ENCODE results near the gene PROSER2.

PROSER2 gene, protein sequence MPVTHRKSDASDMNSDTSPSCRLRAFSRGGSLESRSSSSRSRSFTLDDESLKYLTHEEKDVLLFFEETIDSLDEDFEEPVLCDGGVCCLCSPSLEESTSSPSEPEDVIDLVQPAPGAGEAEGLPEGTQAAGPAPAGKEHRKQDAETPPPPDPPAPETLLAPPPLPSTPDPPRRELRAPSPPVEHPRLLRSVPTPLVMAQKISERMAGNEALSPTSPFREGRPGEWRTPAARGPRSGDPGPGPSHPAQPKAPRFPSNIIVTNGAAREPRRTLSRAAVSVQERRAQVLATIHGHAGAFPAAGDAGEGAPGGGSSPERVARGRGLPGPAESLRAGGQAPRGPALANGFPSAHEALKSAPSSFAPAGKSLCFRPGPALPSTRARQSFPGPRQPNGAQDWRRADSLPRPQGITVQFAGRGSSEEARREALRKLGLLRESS

DNA sequence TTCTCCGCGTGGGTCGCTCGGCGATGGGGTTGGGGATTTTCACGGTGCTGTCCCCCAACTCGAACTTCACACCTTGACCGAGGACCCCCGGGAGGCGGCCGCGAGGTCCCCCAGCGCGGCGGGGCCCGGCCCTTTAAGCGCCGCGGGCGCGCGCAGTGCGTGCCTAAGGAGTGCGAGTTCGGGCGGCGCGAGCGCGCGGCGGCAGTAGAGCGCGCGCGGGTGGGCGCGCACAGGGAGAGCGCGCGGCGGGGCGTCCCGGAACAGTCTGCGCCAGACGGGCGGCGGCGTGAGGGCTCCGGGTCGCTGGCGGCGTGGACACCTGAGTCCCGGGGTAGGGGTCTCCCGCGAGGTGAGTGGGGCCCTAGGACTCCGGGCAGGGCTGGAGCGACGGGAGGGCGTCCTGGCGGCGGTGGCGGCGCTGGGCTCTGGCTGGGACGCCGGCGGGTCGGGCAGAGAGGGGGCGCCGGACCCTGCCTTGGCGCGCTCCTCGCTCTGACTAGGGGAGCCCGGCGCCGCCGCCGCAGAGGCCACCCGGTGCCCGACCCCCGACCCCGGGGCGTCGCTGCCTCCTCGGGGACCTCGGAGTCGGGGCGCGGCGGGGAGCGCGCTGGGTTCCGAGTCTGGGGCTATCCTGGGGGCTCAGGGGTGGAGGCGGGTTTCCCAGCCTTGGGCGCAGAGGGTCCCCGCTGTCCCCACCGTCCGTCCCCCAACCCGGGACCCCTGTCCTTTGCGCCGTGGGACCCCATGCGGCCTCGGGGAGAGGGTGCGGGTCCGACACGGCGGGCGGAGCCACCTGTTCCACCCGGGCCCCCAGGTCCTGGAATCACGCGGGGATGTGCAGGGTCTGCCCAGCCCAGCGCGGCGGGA lies at the start of gene PROSER2:
TSS of gene PROSER2 (plus strand) at position 235 of the 867 bp plus-strand sequence. CDS start 28,722 bp downstream, outside the sequence.
- peak in 2 of 3 experiments; percentile 22 to 51 for DNase-seq (ENCODE audit: low read depth in 3 of 3)

DNA sequence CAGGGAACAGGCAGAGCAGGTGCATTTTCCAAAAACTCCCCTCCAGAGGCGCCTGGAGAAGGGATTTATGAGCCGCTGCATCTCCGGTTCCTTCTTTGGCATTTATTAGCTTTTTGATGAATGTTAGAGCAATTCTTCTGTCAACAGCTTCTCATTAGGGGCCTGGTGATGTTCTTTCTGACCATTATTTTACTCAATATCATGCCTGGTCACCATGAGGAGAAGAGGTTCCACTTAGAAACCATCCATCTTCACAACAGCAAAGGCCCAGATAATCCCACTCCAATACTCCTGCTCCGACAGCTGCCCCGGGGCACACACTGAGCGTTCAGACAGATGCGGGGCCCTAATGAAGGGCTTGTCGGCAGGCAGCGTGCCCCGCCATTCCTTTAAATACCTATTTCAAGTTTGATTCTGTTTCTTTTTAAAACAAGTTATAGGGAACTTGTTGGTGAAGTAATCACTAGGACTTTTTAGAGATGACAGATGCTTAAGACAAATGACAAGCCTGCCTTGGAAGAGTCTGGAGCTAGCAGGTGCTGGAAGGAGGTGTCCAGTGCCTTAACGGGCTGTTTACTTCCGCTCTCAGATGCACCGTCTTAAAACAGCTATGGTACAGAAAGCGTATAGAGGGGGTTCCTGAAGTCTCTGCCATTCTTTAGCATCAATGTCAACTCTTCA lies 49.3 kb upstream of the PROSER2 start:
- no peak for DNase-seq (ENCODE audit: low read depth in 3 of 3)

- no peak for DNase-seq (ENCODE audit: low read depth in 3 of 3)
These were observed 47.7 kb upstream of the PROSER2 start for GRCh38 chr10:11775412-11775811.

- DNase-seq (ENCODE audit: low read depth in 3 of 3) = no peak
These were observed 47.1 kb upstream of the PROSER2 start for GRCh38 chr10:11776080-11776479.

DNA sequence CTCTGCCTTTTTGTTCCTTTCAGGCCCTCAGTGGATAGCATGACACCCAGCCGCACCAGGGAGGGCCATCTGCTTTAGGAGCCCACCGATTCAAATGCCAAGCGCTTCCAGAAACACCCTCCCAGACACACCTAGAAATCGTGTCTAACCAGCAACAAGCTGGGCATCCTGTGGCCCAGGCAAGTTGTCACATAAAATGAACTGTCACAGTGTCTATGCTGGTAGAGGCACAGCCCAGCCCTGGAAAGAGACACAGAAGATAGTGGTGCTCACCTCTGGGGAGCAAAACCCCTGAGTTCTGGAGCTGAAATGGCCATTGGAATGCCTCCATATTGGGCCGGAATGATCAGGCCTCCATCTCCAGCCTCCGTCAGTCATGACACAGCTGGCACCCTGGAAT lies 42.0 kb upstream of the PROSER2 start:
- DNase-seq (ENCODE audit: low read depth in 3 of 3) = no peak

- DNase-seq (ENCODE audit: low read depth in 3 of 3) = no peak
These were observed 40.2 kb upstream of the PROSER2 start for GRCh38 chr10:11782793-11783557.

DNA sequence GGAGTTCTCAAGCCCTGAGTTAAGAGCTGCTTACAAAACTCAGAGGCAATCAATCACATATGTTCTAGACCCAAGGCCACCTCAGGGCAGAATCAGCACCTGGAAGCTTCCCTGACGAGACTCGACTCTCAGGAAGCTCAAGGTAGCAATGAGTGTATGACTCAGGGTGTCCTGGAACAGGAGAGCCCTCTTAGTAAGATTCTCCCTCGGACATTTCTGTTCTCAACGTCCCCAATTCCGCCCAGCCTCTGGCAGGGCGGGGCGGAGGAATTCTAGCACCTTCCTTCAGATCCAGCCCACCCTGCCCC lies 39.6 kb upstream of the PROSER2 start:
- no peak for DNase-seq (ENCODE audit: low read depth in 3 of 3)

DNA sequence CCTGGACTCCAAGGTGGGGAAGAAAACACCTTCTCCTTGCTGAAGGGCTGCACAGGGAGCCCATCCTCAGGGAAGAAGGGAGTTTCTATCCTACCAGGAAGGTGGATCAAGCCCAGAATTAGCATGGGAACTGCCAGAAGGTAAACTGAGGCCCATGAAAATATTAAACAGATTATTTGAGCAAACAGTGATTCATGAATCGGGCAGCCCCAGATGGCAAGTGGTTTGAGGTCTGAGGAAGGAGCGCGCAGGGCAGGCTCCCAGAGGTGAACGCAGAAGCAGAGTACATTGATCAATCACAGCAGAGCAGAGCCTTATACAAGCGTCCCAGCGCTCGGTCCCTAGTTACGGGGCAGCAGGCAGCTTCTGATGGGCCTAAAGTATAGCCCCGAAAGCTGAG lies 35.8 kb upstream of the PROSER2 start:
- DNase-seq (ENCODE audit: low read depth in 3 of 3) = no peak

GRCh38 chr10:11787846-11788245 lies 35.3 kb upstream of the PROSER2 start:
- no peak for DNase-seq (ENCODE audit: low read depth in 3 of 3)

DNA sequence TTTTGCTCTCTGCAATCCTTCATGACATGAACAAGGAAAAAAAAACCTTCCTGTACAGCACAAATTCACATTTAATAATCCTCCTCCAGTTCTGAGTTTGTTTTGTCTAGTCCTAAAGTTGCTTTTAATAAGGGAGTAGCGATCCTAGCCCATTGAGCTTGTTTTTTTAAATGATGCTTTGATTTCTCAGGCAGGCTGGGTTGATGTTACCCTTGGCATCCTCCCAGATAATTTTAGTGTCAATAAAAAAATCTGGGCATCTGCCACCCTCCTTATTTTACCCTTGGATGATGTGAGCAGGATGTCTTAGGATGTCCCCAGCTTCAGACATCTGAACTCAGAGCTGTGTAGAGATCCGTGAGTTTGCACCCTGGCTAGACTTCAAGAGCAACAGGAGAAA lies 33.9 kb upstream of the PROSER2 start:
- DNase-seq (ENCODE audit: low read depth in 3 of 3) = no peak

GRCh38 chr10:11789956-11790355 lies 33.2 kb upstream of the PROSER2 start:
- DNase-seq (ENCODE audit: low read depth in 3 of 3) = no peak

DNA sequence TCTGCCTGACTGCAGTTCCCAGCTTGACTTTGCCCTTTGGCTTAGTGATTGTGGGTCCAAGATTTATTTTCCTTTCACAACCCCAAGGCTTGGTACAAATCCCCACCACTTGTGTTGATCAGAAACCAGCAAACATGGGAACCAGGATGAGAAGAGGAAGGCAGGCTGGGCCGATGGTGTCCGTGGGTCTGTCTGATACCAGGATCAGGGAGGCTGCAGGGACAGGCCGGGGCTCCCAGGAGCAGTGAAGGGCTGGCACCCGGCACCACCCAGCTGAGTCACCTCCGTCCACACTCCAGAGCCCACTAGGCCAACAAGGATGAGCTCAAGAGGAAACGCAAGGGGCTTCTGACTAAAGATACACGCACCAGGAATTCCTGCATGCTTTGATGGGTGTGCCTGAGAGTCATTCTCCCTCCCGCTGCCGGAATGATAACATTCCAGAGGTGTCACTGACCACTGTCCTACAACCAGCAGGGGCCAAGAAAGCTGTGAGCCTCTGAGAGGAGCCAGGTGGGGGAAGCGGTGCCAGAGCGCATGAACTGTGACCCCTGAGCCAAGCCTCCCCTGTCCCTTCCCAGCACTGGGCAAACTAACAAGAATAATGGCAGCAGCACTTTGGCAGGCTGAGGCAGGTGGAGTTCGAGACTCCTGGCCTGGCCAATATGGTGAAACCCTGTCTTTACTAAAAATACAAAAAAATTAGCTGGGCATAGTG lies 29.2 kb upstream of the PROSER2 start:
- DNase-seq (ENCODE audit: low read depth in 3 of 3) = no peak

DNA sequence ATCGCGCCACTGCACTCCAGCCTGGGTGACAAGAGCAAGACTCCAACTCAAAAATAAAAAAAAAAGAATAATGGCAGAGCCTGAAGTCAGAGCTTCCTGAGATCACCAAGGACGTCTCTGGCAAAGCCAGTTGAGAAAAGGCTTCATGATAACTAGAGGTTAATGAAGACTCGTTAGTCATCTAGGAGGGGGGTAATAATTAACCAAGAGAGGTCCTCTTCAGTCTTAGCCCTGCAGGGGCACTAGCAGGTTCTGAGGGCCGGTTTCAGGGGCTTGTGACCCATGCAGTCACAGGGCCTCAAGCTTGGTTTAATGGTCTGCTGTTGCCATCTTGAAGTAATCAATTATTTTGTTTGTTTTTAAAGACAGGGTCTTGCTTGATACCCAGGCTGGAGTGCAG lies 28.6 kb upstream of the PROSER2 start:
- no peak for DNase-seq (ENCODE audit: low read depth in 3 of 3)

GRCh38 chr10:11795101-11795920 lies 27.8 kb upstream of the PROSER2 start:
- DNase-seq (ENCODE audit: low read depth in 3 of 3) = no peak

DNA sequence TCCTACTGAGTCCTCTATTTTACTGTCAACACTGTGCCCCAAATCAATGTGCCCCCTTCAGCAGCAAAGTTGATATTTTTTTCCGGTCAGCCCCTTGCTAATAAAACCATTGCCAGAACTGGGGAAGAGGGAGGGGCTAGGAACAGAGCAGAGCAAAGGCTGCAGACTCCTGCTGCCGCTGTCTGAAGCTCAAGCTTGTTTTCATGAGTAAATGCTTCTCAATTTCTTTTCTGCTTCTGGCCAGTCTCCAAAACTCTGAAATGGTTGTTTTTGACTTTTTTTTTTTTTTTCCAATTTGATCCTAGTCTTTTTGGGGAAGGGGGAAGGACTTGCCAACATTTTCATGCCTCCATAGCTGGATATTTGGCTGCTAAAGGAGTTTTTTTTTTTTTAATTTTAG lies 26.7 kb upstream of the PROSER2 start:
- no peak for DNase-seq (ENCODE audit: low read depth in 3 of 3)

DNA sequence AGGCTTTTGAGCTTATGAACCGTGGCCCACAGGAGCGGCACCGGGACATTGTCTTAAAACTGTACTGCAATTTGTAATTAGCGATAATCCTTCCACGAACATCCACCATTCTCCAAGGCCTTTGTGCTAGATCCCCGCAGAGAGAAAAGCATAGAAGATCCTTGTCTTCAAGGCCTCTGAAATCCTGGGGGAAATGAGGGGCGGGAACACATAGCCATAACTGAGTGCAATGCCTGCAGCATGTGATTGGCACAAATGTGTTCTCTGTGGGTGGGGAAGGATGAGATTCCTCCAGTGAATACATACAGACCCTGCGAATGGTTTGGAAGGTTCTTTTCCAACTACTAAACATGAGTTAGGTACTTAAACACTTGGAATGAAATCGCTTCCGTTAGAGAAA lies 25.9 kb upstream of the PROSER2 start:
- DNase-seq (ENCODE audit: low read depth in 3 of 3) = no peak

DNA sequence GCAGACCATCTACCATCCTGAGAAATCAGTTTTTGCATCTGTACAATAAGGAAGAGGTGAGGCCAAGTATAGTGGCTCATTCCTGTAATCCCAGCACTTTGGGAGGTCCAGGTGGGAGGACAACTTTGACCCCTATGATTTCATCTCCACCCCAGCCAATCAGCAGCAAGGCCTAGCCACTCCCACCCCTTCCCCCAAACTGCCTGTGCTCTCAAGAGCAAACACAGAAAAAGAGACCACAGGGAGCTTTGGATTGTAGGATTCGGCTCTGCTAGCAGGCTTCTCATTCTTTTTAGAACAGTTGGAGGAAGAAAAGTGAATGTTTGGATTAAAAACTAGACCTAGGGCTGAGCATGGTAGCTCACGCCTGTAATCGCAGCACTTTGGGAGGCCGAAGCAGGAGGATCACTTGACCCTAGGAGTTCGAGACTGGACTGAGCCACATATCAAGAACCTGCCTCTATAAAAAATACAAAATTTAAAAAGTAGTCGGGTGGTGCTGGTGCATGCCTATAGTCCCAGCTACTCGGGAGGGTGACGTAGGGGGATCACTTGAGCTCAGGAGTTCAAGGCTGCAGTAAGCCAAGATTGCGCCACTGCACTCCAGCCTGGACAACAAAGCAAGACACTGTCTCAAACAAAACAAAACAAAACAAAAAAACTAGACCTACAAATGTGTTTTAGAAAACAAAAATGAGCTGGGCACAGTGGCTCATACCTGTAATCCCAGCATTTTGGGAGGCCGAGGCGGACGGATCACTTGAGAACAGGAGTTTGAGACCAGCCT lies 25.1 kb upstream of the PROSER2 start:
- no peak for DNase-seq (ENCODE audit: low read depth in 3 of 3)

- no peak for DNase-seq (ENCODE audit: low read depth in 3 of 3)
These were observed 24.1 kb upstream of the PROSER2 start for GRCh38 chr10:11798845-11799735.

All from stimulated activated CD4-positive, alpha-beta T cell treated with anti-CD3 and anti-CD28 coated beads, TNF-alpha, amount 100 ng/mL, for 24 hours (primary cell).